ENCODE measurements around the gene CACNA1E.

Gene CACNA1E

GRCh38 chr1:181493885-181494284 is 10.6 kb downstream of the CACNA1E start:
- TF ChIP-seq, protein P1, sequence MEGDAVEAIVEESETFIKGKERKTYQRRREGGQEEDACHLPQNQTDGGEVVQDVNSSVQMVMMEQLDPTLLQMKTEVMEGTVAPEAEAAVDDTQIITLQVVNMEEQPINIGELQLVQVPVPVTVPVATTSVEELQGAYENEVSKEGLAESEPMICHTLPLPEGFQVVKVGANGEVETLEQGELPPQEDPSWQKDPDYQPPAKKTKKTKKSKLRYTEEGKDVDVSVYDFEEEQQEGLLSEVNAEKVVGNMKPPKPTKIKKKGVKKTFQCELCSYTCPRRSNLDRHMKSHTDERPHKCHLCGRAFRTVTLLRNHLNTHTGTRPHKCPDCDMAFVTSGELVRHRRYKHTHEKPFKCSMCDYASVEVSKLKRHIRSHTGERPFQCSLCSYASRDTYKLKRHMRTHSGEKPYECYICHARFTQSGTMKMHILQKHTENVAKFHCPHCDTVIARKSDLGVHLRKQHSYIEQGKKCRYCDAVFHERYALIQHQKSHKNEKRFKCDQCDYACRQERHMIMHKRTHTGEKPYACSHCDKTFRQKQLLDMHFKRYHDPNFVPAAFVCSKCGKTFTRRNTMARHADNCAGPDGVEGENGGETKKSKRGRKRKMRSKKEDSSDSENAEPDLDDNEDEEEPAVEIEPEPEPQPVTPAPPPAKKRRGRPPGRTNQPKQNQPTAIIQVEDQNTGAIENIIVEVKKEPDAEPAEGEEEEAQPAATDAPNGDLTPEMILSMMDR (IDR thresholded peaks at IDR 0.05): no peak

GRCh38 chr1:181496759-181497158 is 13.4 kb downstream of the CACNA1E start:
- TF ChIP-seq, protein P1 (IDR thresholded peaks at IDR 0.05): no peak

DNA sequence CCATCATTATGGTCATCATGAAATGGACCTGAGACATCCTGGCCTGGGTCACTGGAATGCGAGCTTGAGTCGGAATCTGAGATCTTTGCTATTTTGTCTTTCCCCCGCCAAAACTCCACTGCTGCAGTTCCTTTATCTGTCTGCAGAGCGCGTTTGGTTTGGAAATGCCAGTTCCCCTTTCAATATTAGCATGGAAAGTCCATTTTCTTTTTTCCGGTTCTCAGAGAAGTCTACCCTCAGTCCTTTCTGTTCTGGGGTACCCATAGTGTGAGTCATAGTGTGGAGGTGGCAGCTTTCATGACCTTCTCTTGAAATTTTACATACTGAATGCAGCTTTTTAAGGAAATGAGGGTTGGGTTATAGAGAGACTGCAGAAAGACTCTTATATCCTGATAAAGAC is 14.6 kb downstream of the CACNA1E start:
- TF ChIP-seq, protein P1 (IDR thresholded peaks at IDR 0.05): 0 out of 2 replicates have a peak, but pooled peaks have one; percentile 11

- TF ChIP-seq, protein P1 (IDR thresholded peaks at IDR 0.05): no peak
Observed at GRCh38 chr1:181499825-181500224, 16.5 kb downstream of the CACNA1E start.

DNA sequence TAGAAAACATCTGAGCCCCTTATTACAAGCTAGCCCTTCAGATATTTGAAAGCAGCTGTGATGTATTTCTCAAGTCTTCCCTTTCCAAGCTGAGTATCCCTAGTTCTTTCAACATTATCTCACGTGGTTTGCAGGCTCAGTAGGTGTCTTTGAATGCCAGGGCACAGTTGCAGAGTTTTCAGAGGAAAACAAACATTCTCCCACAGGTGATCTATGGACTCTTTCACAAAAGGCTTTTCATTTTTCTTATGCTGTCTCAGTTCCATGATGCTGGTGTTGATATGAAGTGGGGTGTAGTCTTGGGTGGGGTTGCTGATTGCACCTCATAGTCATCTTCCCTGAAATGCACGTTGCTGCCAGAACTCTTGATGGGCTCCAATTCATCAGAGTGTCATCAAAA is 17.3 kb downstream of the CACNA1E start:
- TF ChIP-seq, protein P1 (IDR thresholded peaks at IDR 0.05): no peak

DNA sequence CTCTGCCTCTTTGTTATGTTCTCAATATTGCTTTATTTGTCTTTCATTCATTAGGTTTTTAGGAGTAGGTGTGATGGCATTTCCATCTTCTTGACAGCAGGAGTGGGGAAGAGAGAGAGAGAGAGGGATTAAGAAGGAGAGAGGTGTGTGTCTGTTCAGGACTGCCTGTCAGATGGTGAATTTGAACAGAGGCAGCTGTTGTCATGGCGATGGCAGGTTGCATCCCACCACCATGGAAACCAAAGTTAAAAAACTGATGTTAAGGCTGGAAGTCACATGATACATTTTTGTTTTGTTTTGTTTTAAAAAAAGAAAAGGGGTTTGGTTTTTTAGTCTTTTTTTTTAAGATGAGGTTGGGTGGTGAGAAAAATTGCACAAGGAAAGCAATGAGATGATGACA is 18.3 kb downstream of the CACNA1E start:
- TF ChIP-seq, protein P1 (IDR thresholded peaks at IDR 0.05): no peak

DNA sequence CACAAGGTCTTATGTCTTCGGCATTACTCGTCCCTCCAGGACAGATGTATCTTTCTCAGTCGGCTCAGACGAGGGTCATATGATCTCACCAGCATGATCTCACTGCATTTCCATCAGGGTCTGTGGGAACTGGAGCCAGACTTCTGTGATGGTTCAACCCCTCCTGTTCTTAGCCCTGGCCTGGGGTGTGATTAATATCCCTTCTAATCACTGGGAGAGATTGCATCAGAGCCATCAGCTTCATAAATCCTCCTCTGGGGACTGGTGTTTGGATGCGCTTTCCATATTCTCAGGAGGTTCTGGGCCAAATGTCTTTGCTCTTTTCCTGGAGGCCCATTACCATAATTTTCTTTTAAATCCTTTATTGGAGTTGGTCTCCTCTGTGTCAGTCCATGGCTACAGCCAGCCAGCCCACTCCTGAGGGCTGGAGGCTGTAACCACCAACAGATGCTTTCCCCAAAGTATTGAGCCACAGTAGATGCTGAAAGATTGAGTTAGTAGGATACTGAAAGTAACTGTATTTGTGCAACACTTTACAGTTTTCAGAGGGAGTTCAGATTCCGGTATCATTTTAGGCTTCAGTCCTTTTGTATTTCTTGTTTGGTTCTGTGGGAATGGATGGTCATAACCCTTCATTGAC is 20.0 kb downstream of the CACNA1E start:
- TF ChIP-seq, protein P1 (IDR thresholded peaks at IDR 0.05): no peak

DNA sequence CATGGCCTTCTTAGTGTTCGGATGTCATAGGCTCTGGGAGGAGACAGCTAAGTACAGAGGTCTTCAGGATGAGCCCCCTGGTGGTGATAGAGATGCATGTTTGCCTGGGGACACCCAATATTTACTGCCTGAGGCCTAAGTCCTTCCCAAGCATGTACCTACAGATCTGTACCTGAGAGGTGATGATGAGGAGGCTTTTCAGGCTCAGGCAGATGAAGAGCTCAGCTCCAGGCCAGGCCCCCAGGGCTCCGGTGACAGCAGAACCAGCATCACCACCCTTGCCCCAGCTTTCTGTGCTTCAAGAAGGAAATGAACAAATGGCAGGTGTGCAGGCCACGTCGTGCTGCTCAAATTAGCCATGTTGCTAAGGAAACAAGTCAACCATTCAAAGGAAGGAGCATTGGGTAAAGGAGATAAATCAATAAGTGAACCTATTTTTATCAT is 21.1 kb downstream of the CACNA1E start:
- TF ChIP-seq, protein P1 (IDR thresholded peaks at IDR 0.05): peak; percentile 28; the same call in 1 of the 2 replicates
